Mesothelial cell of epicardium (in vitro differentiated cells): Measurements from ENCODE around the gene FGF8. TPM values are rescaled to one million over a fixed set of nuclear protein-coding genes. Genes with fewer than 3 reads are reported as not detected.

ENCODE experiments used
- DNase-seq, 2 experiments: peaks; one replicate each; pipeline ENCODE4 v3.0.0; 2021; ENCODE audit warnings: low spot score in 2 of 2; ENCODE audit not compliant: unreplicated experiment in 2 of 2
- H3K27ac Mint-ChIP-seq: 2 replicates; pipeline ENCODE4 v1.8.0; 2021; ENCODE audit warnings: mixed read lengths
- H3K27me3 Mint-ChIP-seq: 2 replicates; pipeline ENCODE4 v1.8.0; 2021; ENCODE audit warnings: low read depth, mixed read lengths
- H3K36me3 Mint-ChIP-seq: 2 replicates; pipeline ENCODE4 v1.8.0; 2021; ENCODE audit warnings: mixed read lengths
- H3K4me1 Mint-ChIP-seq: 2 replicates; pipeline ENCODE4 v1.8.0; 2021; ENCODE audit warnings: mixed read lengths
- H3K4me3 Mint-ChIP-seq: 2 replicates; pipeline ENCODE4 v1.8.0; 2021; ENCODE audit warnings: mild to moderate bottlenecking, moderate library complexity, mixed read lengths
- H3K9me3 Mint-ChIP-seq: 2 replicates; pipeline ENCODE4 v1.8.0; 2021; ENCODE audit warnings: mixed read lengths
- CTCF ChIP-seq: fragments of 200-600 bp; sonication (generic); IDR thresholded peaks from one replicate; pipeline ENCODE4 v1.5.0; 2021; ENCODE audit warnings: antibody characterized with exemption; ENCODE audit not compliant: unreplicated experiment
- total RNA-seq: library from RNA; stranded (reverse); gene quantifications from 3 replicates; pipeline ENCODE4 v1.2.1, GENCODE V29; 2021

The FGF8 gene
- total RNA-seq, 1 donor from 2014 or later = not detected

GRCh38 chr10:101744267-101744666, 31.6 kb downstream of the FGF8 start:
- Mint-ChIP-seq H3K4me1 (peaks cover under 1% of the 10 kb centered on the region), H3K36me3 (no peaks in the 10 kb centered on the region), H3K27me3 (peaks cover 29% of the 10 kb centered on the region), H3K4me3 (no peak overlapping the region), H3K27ac (no peak overlapping the region), H3K9me3 (no peaks in the 10 kb centered on the region)
- no peak for TF ChIP-seq CTCF
- DNase-seq = no peak

DNA sequence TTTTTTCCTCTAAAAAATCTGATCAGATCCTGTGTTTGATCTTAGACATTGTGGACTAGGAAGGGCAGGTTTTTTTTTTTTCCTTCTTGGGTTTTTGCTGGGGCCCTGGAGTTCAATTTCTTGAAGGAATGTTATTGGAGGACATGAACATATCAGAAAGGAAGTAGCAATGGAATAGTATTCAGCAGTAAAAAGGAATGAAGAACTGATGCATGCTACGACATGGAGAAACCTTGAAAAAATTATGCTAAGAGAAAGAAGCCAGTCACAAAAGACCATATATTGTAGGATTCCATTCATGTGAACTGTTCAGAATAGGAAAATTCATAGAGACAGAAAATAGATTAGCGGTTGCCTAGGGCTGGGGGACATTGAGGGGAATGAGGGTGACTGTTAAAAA, 34.0 kb downstream of the FGF8 start:
- no peak for DNase-seq
- no peaks in the 10 kb centered on the region for H3K4me1 Mint-ChIP-seq
- no peak overlapping the region for H3K27ac Mint-ChIP-seq
- peaks cover 29% of the 10 kb centered on the region for H3K27me3 Mint-ChIP-seq
- H3K4me3 Mint-ChIP-seq = no peak overlapping the region
- H3K9me3 Mint-ChIP-seq = no peaks in the 10 kb centered on the region
- no peaks in the 10 kb centered on the region for H3K36me3 Mint-ChIP-seq
- no peak for TF ChIP-seq CTCF

DNA sequence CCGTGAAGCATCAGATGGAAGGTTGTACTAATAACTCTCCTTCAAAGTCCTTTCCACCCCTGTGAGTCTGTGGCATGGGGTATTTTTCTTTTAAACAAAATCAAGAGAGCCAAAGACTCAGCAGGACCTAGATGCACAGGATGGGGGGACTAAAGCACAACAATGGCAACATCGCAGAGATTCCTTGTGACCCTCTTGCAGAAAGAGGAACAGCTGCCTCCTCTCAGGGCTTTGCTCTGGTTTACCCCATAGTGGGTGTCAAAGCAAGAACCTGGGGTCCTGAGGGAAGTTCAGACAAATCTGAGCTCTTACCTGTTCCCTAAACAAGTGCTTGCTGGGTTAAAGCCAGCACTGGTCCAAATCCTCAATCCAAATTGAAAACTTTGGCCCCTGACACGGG, 39.2 kb downstream of the FGF8 start:
- no peak for DNase-seq
- TF ChIP-seq CTCF = no peak
- Mint-ChIP-seq H3K36me3 (no peaks in the 10 kb centered on the region), H3K4me1 (no peaks in the 10 kb centered on the region), H3K4me3 (no peak overlapping the region), H3K27ac (no peak overlapping the region), H3K27me3 (peaks cover 36% of the 10 kb centered on the region), H3K9me3 (no peaks in the 10 kb centered on the region)

GRCh38 chr10:101732096-101732495, 43.8 kb downstream of the FGF8 start:
- DNase-seq = no peak
- Mint-ChIP-seq H3K36me3 (no peaks in the 10 kb centered on the region), H3K27me3 (peaks cover 26% of the 10 kb centered on the region), H3K27ac (no peak overlapping the region), H3K9me3 (no peaks in the 10 kb centered on the region), H3K4me1 (no peaks in the 10 kb centered on the region), H3K4me3 (no peak overlapping the region)
- TF ChIP-seq CTCF = no peak

DNA sequence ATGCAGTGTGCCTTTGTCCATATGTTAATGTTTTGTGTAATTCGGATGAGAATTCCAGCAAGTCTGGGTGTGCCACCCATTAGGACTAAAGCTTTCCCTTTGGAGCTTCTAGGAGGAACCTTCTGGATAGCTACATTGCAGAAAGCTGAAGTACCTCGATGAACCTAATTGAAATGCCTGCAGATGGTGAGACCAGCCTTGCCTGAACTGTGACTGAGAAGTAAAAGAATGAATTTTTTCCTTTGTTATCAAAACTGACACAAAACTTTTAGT, 49.9 kb downstream of the FGF8 start:
- H3K36me3 Mint-ChIP-seq = no peaks in the 10 kb centered on the region
- H3K4me1 Mint-ChIP-seq = no peaks in the 10 kb centered on the region
- TF ChIP-seq CTCF = no peak
- no peak overlapping the region for H3K4me3 Mint-ChIP-seq
- no peak overlapping the region for H3K27ac Mint-ChIP-seq
- no peaks in the 10 kb centered on the region for H3K9me3 Mint-ChIP-seq
- H3K27me3 Mint-ChIP-seq = peaks cover 2% of the 10 kb centered on the region
- no peak for DNase-seq

DNA sequence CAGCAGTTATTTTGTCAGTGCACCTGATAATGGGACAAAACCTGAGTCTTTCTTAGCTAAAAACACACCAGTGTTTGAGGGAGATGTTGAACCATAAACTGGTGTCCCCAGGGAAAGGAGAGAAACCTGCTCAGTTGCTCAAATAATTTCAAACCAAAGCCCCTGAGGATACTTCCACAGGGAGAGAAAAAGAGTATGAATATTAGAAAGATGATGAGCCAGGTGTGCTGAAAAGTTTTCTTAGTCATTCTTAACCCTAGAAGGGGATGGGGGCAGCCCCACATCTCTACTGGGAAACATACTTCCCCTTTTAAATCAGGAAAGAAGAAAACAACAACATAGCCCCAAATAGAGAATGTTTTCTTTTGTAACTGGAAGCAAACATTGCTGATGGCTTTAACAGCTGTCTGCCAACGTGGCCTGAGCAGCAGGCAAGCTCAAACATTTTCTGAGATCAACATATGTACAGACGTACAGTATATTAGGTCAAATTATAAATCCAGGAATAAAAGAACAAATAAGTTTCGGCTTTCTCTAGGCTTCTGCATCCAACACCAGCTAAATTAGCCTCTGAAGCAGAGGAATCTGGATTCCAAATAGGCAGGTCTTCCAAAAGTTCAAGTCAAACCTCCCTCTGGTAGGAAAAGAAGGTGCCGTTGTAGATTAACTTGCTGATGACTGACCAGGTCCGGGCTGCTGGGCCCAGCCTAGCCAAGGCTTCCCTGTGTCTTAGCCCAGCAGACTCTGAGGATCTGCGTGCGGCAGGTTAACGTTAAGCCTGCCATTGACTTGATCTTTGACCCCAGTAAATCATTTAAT, 50.4 kb downstream of the FGF8 start:
- H3K36me3 Mint-ChIP-seq = no peaks in the 10 kb centered on the region
- no peak for TF ChIP-seq CTCF
- H3K9me3 Mint-ChIP-seq = no peaks in the 10 kb centered on the region
- no peak for DNase-seq
- H3K4me1 Mint-ChIP-seq = no peaks in the 10 kb centered on the region
- no peak overlapping the region for H3K27ac Mint-ChIP-seq
- no peak overlapping the region for H3K4me3 Mint-ChIP-seq
- H3K27me3 Mint-ChIP-seq = peaks cover 2% of the 10 kb centered on the region
